LNCaP clone FGC (cell line): ENCODE data around the gene FBRSL1.
A peak's percentile ranks its signal among the peaks of the same experiment; 100 is the strongest.

Experiments
- DNase-seq: peaks from one replicate; pipeline ENCODE4 v3.0.0-alpha.2; 2011; ENCODE audit warnings: low read depth
- H3K4me3 ChIP-seq: 2 replicates; pipeline ENCODE4 v1.5.1; 2011; ENCODE audit warnings: mild to moderate bottlenecking, low read depth, low read length, control low read depth
- TF ChIP-seq, protein P1 (sequence below): IDR thresholded peaks from 2 replicates; pipeline ENCODE4 v1.5.1; 2012; ENCODE audit warnings: mild to moderate bottlenecking; ENCODE audit not compliant: control insufficient read depth, insufficient read depth; ENCODE audit errors: extremely low read depth

FBRSL1 gene

DNA sequence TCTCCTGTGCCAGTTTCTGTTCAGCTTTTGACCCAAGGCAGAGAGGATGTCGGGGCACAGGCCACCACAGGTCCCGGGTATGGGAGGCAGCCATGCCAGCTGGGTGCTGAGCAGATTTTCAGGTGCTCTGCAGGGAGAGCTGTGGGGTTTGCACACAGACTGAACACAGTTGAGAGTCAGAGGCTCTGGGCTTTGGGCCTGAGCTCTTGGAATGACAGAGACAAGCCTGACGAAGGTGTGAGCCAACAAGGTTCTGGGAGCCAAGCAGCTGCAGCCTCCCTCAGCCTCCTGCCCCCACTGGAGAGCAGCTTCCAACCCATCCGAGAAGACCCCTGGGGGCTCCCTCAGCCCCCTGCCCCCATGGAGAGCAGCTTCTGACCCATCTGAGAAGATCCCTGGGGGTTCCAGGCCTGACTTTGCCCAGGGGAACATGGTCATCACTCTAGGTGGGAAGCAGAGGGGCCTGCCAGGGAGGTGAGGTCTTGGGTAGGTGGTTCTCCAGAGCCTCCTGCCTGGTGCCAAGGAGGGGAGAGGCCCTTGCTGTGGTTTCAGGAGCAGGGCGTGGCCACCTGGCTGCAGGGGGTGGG, 13.8 kb downstream of the FBRSL1 start:
- TF ChIP-seq, protein P1, sequence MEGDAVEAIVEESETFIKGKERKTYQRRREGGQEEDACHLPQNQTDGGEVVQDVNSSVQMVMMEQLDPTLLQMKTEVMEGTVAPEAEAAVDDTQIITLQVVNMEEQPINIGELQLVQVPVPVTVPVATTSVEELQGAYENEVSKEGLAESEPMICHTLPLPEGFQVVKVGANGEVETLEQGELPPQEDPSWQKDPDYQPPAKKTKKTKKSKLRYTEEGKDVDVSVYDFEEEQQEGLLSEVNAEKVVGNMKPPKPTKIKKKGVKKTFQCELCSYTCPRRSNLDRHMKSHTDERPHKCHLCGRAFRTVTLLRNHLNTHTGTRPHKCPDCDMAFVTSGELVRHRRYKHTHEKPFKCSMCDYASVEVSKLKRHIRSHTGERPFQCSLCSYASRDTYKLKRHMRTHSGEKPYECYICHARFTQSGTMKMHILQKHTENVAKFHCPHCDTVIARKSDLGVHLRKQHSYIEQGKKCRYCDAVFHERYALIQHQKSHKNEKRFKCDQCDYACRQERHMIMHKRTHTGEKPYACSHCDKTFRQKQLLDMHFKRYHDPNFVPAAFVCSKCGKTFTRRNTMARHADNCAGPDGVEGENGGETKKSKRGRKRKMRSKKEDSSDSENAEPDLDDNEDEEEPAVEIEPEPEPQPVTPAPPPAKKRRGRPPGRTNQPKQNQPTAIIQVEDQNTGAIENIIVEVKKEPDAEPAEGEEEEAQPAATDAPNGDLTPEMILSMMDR: no peak
- H3K4me3 ChIP-seq: no peak overlapping the region
- no peak for DNase-seq

DNA sequence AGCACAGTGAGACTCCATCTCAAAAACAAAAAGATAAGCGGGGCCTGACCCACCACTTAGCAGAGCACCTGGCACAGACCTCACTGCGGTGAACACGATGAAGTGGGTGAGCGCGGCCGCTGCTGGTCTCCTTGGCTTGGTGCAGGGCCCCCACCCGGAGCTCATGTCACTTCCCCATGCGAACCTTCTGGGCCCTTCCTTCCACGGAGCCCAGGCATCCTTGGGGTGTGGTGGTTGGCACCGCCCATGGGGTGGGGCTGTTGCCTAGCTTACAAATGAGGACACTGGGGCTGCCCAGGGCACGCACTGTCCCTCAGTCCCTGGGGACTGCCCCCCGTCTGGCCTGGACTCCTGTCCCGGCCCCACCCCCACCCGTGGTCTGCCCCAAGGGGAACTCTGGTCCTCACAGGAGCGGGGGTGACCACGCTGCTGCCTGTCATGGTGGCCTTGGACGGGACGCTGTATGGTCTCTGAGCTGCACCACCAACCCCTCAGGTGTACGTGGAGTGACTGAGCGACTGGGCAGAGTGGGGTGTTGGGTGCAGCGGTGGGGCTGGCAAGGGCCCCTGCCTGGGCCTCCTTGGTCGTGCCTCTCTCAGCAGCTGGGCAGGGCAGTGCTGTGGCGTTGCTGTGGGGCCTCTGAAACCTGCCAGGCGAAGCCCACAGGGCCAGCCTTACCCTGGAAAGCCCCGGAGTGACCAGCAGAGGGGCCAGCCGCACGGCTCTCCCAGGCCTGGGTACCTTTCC, 15.3 kb downstream of the FBRSL1 start:
- H3K4me3 ChIP-seq: no peak overlapping the region
- no peak for DNase-seq
- TF ChIP-seq, protein P1: no peak

DNA sequence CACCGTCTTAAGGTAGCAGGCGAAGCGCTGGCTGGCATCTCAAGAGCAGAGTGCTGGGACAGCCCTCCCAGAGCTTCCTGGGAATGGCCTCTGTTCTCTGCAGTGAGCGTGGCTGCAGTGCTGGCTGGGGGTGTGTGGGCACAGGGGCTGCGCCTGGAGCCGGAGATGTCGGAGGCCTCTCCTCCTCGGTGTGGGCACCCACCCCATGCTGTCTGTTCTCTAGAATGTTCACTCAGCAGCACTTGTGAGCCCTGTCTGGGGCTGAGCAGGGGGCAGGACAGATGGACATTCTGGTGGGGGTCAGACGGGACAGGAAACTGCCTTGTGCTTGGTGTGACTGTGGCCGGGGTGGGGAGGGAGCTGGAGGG, 15.9 kb downstream of the FBRSL1 start:
- TF ChIP-seq, protein P1: no peak
- peak overlapping the region; percentile 46; the same call in 1 of the 2 replicates for H3K4me3 ChIP-seq
- no peak for DNase-seq

DNA sequence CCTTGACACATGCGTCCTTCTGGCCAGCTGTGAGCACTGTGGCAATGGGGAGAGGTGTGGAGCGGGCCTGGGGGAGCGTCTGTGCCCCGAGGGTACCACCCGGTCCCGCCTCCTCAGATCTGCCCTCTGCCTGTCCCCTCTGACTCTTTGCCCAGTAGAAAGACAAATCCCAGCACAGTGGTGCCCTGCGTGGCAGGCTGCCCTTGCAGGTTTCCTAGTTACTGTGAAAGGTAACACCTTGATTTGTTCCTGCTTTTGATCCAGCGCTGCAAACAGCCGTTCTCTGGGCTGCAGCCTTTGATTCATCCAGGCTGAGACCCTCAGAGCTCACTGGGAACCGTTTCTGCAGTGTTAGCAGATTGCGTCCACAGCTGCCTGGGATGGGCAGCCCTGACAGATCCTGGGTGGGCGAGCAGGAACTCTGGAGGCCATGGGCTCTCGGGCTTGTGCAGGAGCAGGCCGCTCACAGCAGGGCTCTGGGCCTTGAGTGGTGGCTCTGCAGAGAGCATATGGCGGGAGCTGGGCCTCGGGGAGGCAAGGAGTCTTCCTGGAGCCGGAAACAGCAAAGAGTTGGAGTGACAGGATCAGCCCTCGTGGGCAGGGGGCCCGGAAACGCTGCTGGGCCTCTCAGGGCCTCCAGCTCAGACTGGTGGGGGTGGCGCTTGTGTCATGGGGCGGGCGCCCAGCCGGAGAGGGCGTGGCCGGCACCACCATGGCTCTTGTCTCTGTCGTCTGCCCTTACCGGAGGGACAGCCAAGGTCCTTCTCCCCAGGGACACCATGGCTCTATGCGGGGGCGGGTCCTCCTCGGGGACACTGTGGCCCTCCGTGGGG, 16.6 kb downstream of the FBRSL1 start:
- peak; percentile 63 for DNase-seq
- peak overlapping the region; percentile 46 for H3K4me3 ChIP-seq
- TF ChIP-seq, protein P1: no peak

DNA sequence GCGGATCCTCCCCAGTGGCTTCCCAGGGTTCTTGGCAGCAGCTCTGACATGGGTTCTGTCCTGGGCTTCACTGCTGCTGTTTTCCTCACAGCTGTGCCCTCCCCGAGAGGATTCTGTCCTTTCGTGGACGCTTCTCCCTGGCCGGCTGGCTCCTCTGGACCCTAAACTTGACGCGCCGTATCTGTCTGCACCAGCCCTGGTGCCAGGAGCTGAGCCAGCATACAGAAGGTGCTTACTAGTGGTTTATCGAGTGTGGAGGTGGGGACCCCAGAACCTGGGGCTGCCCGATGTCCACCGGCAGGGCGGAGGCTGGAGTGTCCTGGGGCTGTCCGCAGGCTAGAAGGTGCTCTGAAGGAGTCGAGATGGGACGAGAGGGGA, 17.2 kb downstream of the FBRSL1 start:
- DNase-seq: no peak
- TF ChIP-seq, protein P1: no peak
- peak overlapping the region; percentile 46 for H3K4me3 ChIP-seq

DNA sequence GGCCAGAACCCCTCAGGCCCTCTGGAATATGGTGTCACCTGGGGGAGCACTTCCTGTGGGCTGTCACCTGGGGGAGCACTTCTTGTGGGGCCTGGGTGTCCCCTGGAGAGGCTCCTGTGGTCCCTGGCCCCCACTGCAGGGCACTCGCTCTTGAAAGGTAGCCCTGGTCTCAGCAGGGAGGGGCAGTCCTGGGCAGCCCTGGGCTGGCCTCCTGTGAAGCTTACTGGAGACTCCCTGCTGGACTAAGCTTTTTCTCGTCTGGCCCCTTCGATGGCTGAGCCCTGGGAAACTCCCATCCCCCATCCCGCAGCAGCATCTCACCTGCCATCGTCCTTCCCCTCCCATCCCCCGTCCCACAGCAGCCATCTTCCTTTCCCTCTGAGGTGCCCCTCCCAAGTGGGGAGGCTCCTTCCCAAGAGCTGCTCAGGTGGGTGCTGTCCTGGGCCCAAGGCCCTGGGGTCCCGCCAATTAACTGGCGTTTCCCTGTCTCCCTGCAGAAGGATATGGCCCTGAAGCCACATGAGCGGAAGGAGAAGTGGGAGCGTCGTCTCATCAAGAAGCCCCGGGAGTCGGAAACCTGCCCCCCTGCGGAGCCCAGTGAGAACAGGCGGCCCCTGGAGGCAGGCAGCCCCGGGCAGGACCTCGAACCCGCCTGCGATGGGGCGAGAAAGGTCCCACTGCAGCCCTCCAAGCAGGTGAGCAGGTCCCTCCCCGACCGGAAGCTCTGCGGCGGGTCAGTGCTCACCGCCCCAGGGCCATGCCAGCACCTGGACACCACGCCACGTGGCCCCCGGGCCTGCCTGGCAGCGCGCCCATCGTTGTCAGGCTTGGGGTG, 17.9 kb downstream of the FBRSL1 start:
- TF ChIP-seq, protein P1: no peak
- no peak overlapping the region for H3K4me3 ChIP-seq
- no peak for DNase-seq
